ENCODE results near the gene RAPGEFL1. TPM values are rescaled to one million over a fixed set of nuclear protein-coding genes. Genes with fewer than 3 reads are reported as not detected.

The RAPGEFL1 gene
- total RNA-seq, 1 experiment from 2014 or later: 23.0 TPM

- ATAC-seq (no peak), DNase-seq (ENCODE audit: low spot score) (no peak)
- Mint-ChIP-seq H3K27ac (no peak overlapping the region), H3K4me3 (no peak overlapping the region), H3K9me3 (no peaks in the 10 kb centered on the region), H3K4me1 (peaks cover 5% of the 10 kb centered on the region), H3K36me3 (peaks cover 74% of the 10 kb centered on the region), H3K27me3 (ENCODE audit: low read depth) (no peaks in the 10 kb centered on the region; the same call in 1 of the 2 replicates)
- TF ChIP-seq ERG (CRISPR knock-in tag; IDR thresholded peaks at IDR 0.05): no peak
- TF ChIP-seq CREB1 (CRISPR knock-in tag; IDR thresholded peaks at IDR 0.05): no peak
- TF ChIP-seq STAT6 (CRISPR knock-in tag; conservative IDR thresholded peaks at IDR 0.05; ENCODE audit: low read depth): no peak
- TF ChIP-seq ZBTB43 (CRISPR knock-in tag; IDR thresholded peaks at IDR 0.05): no peak
- no peak for TF ChIP-seq CDX4 (CRISPR knock-in tag; IDR thresholded peaks at IDR 0.05; ENCODE audit: borderline replicate concordance)
- TF ChIP-seq JUN (CRISPR knock-in tag; IDR thresholded peaks at IDR 0.05): no peak
- no peak for TF ChIP-seq ZNF425 (CRISPR knock-in tag; conservative IDR thresholded peaks at IDR 0.05)
- no peak for TF ChIP-seq CTCF (IDR thresholded peaks at IDR 0.05)
- no peak for TF ChIP-seq FOXP1 (CRISPR knock-in tag; IDR thresholded peaks at IDR 0.05; ENCODE audit: borderline replicate concordance)
- no peak for TF ChIP-seq ZMAT4 (CRISPR knock-in tag; IDR thresholded peaks at IDR 0.05)
- TF ChIP-seq ARID4B (CRISPR knock-in tag; IDR thresholded peaks at IDR 0.05; ENCODE audit: borderline replicate concordance): no peak
- TF ChIP-seq HMGXB4 (CRISPR knock-in tag; IDR thresholded peaks at IDR 0.05): no peak
- no peak for TF ChIP-seq USF2 (CRISPR knock-in tag; IDR thresholded peaks at IDR 0.05)
- CTCF ChIA-PET: no interaction called here
- POLR2A ChIA-PET: no interaction called here
These were observed 6.9 kb upstream of the RAPGEFL1 start for GRCh38 chr17:40170325-40170724.
